AG08395 (cell line): ENCODE data around the gene CHMP1A.
A peak's percentile ranks its signal among the peaks of the same experiment; 100 is the strongest.

Experiments used
- DNase-seq: peaks from one replicate; pipeline ENCODE4 v3.0.0; 2012; ENCODE audit warnings: mixed read lengths, low spot score

The CHMP1A gene

DNA sequence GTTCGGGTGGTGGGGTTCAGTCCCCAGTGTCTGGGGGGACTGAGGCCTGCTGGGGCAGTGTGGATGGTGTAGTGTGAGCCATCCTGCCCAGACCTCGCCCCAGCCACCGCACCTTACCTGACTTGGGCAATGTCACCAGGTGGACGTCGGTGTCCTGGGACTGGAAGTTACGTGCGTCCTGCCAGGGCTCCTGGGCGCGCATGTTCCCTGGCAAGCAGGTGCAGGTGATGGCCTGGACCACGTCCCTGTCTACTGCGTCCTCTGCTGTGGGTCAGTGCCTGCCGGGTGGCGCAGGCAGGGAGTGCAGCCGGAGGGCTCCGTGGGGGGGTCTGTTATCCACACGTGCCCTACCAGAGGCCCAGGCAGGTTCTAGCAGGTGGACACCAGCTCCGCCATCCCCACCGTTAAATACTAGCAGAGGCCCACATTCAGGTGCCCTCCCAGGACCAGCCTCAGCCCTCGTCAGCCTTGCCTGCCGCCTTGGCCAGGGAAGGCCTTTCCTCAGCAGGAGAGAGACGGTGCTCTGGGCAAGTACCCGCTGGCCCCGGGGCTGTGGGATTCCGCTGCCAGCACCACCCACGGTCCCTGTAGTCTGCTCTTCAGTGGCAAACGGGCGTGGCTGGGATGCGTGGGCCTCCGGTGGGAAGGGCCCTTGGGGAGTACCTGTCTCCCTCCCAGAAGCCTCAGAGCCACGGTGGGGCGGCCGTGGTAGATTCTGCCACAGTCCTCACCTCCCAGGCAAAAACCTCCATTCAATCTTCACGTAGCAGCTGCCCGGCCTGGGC lies 52.1 kb downstream of the CHMP1A start:
- no peak for DNase-seq

DNA sequence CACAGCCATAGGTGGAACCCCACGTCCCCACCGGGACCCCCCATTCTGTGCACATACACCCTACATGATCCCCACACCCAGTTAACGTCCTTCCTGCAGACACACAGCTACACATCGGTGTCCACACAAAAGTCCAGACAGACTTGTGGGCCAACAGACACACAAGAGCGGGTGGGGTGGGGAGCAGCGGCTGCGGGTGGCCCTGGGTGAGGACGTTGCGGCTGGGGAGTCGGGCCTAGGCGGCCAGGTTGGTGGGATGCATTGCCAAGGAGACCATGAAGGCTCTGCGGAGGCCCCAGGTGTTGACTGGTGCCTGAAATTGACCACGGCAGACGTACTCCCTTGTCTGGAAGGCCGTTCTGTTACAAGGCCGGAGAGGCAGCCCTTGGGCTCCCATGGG lies 52.7 kb downstream of the CHMP1A start:
- no peak for DNase-seq

- DNase-seq, result no peak
Measured at GRCh38 chr16:89602952-89603590, 54.4 kb downstream of the CHMP1A start.

- peak; percentile 86 for DNase-seq
Measured at GRCh38 chr16:89602273-89602951, 55.1 kb downstream of the CHMP1A start.

- no peak for DNase-seq
Measured at GRCh38 chr16:89601906-89602272, 55.6 kb downstream of the CHMP1A start.

- DNase-seq, result no peak
Measured at GRCh38 chr16:89600956-89601355, 56.6 kb downstream of the CHMP1A start.

- DNase-seq, result no peak
Measured at GRCh38 chr16:89600427-89600826, 57.1 kb downstream of the CHMP1A start.

GRCh38 chr16:89599902-89600301 lies 57.6 kb downstream of the CHMP1A start:
- DNase-seq, result no peak

DNA sequence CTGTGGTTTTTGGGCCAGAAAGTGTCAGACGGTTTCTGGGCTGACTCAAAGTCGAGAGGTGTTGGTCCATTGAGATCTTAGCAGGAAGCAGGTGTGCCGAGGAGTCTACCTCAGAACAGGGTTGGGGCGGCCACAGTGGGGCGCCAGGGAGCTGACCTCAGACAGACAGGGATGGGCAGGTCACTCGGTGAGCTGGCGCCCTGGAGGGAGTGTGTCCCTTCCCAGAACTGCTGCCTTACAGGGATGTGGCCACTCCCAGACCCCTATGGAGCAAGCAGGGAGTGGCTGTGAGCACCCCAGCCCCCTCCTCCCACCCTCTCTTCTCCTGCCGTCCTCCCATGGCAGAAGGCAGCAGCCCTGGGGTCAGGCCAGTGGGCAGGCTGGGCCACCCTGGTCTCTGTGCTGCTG lies 58.1 kb downstream of the CHMP1A start:
- DNase-seq, result no peak

DNA sequence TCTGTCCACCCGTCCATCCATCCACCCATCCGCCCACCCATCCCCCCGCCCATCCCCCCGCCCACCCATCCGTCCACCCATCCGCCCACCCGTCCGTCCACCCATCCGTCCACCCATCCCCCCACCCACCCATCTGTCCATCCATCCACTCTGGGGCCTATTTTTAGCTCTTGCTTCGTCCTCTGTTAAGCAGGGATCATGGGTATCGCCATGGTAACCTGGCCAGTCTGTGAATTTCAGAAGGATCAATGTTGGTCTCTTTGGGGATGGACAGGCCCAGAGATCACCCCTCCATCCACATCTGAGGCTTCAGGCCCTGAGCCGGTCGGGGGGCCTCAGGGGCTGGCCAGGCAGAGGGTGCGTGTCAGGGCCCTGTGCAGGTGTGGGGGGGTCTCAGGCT lies 59.3 kb downstream of the CHMP1A start:
- DNase-seq, result no peak

DNA sequence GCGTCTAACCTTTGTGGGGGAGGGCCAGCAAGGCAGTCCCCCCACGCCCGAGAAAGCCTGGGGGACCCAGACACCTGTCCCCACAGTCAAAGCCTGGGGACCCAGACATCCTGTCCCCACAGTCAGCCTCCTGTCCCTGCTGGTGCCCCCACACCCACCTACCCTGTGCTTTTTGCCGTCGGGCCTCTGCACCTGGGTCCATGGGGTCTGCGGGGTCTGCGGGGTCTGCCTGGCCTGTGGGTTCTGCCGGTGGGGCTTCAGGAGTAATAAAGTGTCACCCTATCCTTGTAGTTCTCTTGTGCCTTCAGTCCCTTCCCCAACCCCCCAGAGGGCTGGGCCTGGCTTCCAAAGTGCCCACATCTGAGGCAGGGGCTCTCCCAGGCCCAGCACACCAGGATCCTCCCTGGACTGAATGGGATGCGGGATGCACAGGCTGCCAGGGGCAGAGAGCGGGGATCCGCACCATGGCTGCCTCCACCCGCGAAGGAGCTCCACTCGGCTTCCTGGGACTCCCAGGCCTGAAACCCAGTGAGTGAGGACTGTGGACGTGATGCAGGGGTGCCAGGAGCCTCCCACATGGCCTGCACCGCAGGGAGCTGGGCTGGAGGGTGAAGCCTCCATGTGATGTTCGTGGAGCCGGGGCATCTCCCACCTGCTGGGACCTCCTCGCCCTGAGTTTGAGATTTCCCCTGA lies 60.4 kb downstream of the CHMP1A start:
- DNase-seq, result no peak

DNA sequence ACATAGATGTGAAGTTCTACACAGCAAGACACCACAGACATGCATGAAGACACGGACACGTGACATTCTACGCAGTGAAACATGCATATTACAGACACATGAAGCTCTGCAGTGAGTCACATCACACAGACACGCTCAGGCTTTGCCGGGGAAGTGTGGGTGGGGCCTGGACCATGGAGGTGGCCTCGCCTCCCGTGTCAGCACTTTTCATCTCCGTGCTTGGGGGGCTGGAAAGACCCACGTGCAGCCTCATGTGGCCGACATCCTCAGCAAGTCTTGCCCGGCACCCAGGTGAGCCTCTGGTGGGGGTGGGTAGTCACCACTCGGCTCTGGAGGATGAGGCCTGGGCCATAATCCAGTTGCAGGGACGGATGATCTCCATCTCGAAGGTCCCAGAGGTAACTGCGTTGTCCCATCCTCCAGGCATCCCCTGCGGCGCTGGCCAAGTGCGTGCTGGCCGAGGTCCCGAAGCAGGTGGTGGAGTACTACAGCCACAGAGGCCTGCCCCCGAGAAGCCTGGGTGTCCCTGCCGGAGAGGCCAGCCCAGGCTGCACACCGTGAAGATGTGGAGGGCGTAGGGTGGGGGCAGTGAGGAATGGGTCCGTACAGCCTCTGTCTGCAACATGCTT lies 61.3 kb downstream of the CHMP1A start:
- DNase-seq, result no peak

DNA sequence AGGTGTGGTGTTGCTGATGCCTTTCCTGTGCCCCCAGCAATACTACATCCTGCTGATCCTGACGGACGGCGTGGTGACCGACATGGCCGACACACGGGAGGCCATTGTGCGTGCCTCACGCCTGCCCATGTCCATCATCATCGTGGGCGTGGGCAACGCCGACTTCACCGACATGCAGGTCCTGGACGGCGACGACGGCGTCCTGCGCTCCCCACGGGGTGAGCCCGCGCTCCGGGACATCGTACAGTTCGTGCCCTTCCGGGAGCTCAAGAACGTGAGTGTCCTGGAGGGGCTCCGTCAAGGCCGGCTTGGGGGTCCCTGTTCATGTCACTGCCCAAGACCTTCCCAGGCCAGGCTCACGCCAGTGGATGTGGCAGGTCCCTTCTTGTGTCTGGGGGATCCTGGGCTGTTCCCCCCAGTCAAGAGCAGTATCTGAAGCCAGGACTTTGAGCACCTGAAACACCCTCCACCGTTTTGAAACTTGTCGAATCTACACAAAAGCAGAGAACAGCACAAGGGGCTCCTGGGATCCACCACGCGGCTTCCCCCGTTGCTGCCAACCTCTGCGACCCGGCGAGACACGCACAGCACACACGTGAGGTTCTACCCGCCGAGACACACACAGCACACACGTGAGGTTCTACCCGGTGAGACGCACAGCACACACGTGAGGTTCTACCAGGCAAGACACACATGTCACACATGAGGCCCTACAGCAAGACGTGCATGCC lies 62.0 kb downstream of the CHMP1A start:
- DNase-seq, result no peak
